ENCODE measurements around the gene AFF4.
"Not testable (repeated sequence)": the region's sequence is repeated elsewhere in the genome, so short reads cannot be mapped to it uniquely, and the experiment has no call there.

The AFF4 gene

DNA sequence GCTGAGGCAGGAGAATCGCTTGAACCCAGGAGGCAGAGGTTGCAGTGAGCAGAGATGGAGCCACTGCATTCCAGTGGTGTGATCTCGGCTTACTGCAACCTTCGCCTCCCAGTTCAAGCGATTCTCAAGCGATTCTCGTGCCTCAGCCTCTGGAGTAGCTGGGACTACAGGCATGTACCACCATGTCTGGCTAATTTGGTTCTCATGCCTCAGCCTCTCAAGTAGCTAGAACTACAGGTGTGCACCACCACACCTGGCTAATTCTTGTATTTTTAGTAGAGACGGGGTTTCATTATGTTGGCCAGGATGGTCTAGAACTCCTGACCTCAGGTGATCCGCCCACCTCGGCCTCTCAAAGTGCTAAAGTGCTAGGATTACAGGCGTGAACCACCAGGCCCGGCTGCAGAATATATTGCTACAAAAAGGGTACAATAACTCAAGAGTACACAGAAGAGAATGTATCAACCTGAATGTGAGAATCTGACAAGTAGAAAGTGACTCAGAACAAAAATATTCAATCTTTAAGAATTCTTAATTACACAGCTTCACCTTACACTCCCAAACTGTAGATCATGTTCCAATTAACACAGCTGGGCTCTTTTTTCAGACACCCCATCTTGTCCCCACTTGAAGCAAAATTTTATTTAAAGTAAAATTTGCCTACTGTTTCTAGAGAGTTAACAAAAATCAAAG, 2.2 kb downstream of the AFF4 start:
- not testable (repeated sequence) for DNase-seq (ENCODE audit: low read depth in 1 of 2, low spot score in 1 of 2)

DNA sequence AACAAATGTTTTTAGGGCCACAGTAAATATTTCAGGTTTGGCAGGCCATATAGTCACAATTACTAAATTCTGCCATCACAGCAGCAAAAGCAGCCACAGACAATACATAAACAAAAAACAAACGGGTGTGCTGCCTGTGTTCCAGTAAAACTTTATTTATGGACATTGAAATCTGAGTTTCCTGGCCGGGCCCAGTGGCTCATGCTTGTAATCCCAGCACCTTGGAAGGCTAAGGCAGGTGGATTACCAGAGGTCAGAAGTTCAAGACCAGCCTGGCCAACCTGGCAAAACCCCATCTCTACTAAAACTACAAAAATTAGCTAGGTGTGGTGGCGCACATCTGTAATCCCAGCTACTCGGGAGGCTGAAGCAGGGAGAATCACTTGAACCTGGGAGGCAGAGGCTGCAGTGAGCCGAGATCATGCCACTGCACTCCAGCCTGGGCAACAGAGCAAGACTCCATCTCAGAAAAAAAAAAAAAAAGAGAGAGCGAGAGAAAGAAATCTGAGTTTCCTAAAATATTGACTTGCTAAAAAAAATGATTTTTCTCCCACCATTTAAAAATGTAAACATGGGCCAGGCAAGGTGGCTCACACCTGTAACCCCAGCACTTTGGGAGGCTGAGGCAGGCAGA, 7.2 kb downstream of the AFF4 start:
- DNase-seq (ENCODE audit: low read depth in 1 of 2, low spot score in 1 of 2): not testable (repeated sequence)

DNA sequence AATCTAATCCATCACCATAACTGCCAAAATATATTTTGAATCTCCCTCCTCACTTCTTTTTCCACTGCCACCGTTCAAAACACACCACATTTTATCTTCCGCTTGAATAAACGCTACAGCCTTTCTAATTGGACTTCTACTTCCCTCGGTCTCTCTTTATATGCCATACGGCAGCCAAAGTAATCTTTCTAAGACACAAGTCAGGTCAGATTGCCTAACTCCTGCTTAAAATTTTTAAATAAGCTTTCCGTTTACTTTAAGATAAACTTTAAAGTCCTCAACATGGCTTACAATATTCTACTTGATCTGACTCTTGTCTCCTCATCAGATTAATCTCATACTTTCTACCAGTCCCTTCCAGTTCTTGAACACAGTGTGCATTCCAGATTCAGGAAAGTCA, 9.7 kb downstream of the AFF4 start:
- DNase-seq (ENCODE audit: low read depth in 1 of 2, low spot score in 1 of 2): no peak

DNA sequence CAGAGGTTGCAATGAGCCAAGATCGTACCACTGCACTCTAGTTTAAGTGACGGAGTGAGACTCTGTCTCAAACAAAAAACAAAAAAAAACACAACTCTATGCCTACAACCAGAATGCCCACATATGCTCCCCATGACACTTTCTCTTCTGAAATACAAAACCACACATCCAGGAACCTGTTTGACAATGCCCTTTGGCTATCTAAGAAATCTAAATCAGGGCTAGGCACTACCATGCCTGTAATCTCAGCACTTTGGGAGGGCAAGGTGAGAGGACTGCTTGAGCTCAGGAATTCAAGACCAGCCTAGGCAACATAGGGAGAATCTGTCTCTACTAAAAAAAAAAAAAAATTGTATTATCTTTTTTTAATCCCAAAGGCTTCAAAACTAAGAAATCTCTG, 10.6 kb downstream of the AFF4 start:
- no peak for DNase-seq (ENCODE audit: low read depth in 1 of 2, low spot score in 1 of 2)

DNA sequence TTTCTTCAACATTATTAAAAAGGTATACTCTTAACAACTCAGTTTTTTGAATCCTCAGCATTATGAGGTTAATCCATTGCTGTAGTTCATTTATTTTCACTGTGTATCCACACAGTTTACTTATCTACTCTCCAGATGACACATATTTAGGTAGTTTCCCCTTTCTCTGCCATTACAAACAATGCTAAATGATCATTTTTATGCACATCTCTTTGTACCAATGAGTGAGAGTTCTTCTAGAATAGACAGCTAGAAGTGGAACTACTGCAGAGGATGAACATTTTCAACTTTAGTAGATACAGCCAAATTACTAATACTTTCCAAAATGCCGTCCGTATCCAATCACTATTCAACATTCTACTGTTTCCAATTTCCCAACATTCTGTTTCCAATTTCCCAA, 11.5 kb downstream of the AFF4 start:
- no peak for DNase-seq (ENCODE audit: low read depth in 1 of 2, low spot score in 1 of 2)

DNA sequence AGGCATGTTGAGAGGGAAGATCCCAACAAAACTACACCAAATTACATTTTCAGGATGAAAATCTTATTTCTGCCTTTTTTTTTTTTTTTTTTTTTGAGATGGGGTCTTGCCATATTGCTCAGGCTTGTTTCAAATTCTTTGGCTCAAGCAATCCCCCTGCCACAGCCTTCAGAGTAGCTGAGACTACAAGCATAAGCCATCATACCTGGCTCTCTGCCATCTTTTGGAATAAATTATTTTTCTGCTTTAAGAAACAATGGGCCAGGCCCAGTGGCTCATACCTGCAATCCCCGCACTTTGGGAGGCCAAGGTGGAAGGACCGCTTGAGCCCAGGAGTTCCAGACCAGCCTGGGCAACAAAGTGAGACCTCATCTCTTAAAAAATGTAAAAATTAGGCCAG, 14.3 kb downstream of the AFF4 start:
- no peak for DNase-seq (ENCODE audit: low read depth in 1 of 2, low spot score in 1 of 2)

DNA sequence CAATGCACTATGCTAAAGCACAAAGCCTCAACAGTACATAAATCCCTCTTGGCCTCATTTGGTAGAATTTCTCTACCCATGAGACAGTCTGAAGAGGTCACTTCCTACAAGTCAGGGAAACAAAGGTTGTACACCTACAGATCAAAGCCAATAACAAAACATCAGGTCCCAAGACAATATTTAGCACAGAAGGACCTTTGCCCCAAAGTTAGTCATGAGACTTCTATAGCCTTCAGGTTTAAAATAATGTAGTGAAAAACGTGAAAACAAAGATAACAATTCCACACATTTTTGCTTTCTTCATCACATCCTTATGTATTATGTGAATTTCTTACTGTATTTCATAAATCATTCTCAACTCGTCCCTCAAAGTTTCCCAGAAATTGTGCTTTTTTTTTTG, 15.8 kb downstream of the AFF4 start:
- DNase-seq (ENCODE audit: low read depth in 1 of 2, low spot score in 1 of 2): no peak

DNA sequence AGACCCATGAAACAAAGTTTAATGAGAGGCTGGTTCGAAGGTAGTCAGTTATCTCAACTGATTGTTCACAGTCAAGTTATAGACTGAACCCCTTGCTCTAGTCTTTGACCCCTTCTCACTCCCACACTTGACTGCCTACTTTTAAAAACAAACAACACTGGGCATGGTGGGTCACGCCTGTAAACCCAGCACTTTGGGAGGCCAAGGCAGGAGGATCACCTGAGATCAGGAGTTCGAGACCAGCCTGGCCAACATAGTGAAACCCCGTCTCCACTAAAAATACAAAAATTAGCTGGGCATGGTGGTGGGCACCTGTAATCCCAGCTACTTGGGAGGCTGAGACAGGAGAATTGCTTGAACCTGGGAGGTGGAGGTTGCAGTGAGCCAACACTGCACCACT, 18.1 kb downstream of the AFF4 start:
- DNase-seq (ENCODE audit: low read depth in 1 of 2, low spot score in 1 of 2): not testable (repeated sequence)

DNA sequence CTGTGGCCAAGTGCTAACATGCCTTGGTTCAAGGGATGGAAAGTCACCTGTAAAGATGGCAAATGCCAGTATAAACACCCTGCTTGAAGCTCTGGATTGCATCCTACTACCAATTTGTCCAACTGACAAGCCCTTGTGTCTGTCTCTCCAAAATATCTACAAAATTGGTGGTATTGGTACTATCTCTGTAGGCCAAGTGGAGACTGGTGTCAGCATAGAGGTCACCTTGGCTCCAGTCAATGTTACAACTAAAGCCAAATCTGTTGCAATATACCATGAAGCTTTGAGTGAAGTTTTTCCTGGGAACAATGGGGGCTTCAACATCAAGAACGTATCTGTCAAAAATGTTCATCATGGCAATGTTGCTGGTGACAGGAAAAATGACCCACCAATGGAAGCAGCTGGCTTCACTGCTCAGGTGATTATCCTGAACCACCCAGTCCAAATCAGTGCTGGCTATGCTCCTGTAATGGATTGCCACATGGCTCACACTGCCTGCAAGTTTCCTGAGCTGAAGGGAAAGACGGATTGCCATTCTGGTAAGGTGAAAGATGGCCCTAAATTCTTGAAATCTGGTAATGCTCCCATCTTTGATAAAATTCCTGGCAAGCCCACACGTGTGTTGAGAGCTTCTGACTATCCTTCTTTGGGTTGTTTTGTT, 19.9 kb downstream of the AFF4 start:
- no peak for DNase-seq (ENCODE audit: low read depth in 1 of 2, low spot score in 1 of 2)

DNA sequence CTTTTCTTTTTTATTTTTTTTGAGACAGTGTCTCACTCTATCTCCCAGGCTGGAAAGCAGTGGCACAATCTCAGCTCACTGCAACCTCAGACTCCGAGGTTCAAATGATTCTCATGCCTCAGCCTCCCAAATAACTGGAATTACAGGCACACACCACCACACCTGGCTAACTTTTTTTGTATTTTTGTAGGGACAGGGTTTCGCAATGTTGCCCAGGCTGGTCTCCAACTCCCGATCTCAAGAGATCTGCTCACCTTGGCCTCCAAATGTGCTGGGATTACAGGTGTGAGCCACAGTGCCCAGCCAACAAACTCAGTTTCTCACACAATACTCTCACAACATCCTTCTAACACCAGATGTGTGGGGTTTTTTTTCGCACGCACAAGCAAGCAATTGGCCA, 22.1 kb downstream of the AFF4 start:
- no peak for DNase-seq (ENCODE audit: low read depth in 1 of 2, low spot score in 1 of 2)

DNA sequence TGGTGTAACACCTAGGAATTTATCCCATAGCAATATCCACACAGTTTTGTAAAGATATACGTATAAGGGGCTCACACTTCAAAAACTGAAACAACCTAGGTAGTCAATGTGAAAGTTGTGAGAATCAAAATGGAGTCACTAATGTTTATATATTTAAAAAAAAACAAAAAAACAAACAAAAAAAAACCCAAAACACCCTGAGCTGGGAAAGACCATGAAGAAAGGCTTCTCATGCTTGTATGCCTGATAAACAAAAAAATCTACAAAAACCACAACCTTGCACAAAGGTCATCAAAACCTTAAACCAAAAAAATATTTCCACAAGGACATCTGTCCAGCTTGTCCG, 35.4 kb downstream of the AFF4 start:
- no peak for DNase-seq (ENCODE audit: low read depth in 1 of 2, low spot score in 1 of 2)

DNA sequence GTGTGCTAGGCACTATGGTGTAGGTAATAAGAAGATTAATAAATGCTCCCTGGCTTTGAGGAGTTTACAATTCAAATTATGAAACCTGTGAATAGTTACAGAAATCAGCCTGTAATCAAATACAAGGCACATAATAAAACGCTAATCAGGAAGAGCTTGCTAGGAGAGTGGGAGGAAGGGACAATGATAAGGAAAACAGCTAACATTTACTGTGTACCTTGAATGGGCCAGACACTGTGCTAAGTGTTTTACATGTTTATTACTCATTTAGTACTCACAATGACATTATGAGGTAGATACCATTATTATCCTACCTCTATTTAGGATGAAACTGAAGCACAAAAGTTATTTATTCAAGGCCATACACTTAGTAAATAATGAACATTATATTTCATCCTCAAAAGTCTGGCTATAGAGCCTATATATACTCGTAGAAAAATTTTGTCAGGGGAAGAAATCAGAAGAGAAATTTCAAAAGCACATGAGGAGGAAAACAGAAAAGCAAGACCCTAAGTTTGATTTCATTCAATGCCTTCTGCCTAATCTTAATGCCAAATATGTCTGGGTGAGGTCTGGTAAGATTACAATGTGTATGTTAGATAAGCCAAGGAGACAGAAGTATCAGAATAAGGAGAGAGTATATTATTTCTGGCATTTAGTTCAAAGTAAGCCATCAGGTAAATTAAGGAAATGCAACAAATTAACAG, 35.9 kb downstream of the AFF4 start:
- DNase-seq (ENCODE audit: low read depth in 1 of 2, low spot score in 1 of 2): no peak

DNA sequence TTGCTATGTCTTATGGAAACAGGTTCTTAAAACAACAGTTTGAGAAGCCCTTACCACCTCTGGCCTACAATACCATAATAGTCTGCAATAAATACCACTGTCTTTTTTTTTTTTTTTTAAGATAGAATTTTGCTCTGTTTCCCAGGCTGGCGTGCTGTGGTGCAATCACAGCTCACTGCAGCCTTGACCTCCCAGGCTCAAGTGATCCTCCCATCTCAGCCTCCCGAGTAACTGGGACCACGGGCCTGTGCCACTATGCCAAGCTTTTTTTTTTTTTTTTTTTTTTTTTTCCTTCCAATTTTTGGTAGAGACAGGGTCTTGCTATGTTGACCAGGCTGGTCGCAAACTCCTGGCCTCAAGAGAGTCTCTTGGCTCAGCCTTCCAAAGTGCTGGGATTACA, 37.0 kb downstream of the AFF4 start:
- no peak for DNase-seq (ENCODE audit: low read depth in 1 of 2, low spot score in 1 of 2)

DNA sequence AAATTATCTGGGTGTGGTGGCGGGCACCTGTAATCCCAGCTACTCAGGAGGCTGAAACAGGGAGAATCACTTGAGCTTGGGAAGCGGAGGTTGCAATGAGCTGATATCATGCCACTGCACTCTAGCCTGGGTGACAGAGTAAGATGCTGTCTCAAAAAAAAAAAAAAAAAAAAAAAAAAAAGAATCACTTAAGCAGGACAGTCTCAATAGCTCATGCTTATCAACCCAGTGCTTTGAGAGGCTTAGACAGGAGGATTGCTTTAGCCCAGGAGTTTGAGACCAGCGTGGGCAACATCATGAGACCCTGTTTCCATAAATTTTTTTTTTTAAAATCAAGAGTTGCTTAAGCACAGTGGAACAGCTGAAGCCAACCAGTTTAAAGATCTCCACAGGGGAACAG, 47.3 kb downstream of the AFF4 start:
- DNase-seq (ENCODE audit: low read depth in 1 of 2, low spot score in 1 of 2): no peak

DNA sequence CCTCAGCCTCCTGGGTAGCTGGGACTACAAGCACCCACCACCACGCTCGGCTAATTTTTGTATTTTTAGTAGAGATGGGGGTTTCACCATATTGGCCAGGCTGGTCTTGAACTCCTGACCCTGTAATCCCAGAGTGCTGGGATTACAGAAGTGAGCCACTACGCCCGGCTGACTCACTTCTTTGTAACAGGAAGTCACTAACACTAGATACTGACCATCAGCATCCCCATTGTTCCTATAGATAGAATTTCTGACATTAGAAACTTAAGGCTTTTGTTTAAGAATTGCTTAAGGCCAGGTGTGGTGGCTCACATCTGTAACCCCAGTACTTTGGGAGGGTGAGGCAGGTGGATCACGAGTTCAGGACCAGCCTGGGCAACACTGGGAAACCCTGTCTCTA, 47.8 kb downstream of the AFF4 start:
- no peak for DNase-seq (ENCODE audit: low read depth in 1 of 2, low spot score in 1 of 2)

DNA sequence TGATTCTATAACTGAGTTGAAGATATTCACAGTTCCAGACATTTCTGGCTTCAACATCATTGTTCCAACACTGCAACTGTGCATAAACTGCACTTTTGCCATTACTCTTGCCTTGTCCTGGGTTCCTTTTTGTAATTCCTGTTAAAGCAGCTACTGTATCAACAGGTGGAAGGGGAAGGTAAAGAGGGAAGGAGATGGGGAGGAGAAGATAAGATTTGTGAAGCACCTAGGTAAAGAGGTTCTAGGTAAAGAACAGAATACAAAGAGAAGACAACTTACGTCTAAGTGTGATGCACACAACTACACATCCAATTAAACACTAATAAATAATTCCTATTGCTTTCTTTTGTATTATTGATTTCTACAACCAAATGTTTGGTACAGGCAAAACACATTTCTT, 53.7 kb downstream of the AFF4 start:
- no peak for DNase-seq (ENCODE audit: low read depth in 1 of 2, low spot score in 1 of 2)

DNA sequence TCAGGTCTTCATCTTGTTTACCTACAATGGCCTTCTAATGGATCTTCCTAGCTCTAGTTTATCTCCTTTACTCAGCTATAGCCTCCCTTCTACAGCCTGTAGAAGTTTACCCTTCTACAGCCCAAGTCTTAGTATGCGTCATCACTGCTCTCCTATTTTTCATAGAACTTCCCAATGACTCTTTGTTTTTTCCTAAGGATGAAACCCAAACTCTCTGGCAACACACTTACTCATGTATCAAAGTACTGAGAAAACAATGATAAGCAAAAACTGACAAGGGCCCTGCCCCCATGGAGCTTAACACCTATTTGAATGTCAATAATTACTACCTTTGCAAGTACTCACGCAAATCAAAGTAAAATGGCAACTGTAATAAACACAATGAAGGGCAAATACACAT, 56.3 kb downstream of the AFF4 start:
- DNase-seq (ENCODE audit: low read depth in 1 of 2, low spot score in 1 of 2): no peak

DNA sequence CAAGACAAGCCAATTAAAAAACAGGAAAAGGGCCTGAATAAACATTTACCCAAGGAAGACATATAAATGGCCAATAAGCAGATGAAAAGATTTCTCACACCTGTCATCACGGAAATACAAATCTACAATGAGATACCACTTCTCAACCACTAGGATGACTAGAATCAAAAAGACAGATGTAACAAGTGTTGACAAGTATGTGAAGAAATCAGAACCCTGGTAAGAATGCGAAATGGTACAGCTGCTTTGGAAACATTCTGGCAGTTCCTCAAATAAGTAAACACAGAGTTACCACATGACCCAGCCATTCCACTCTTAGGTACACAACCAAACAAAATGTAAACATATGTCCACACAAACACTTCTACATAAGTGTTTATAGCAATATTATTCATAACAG, 57.5 kb downstream of the AFF4 start:
- no peak for DNase-seq (ENCODE audit: low read depth in 1 of 2, low spot score in 1 of 2)

DNA sequence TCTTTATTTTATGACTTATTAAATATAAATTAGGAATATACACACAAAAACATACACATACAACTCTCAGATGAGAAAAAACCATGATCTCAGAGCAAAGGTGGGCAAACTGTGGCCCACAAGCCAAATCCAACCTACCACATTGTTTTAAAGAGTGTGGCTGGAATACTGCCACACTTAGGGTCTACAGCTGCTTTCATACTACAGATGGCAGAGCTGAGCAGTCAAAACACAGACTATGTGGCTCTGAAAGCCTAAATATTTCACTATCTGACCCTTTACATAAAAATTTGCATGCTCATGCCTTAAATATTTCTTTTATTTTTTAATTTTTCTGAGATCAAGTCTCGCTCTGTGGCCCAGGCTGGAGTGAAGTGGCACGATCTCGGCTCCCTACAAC, 61.7 kb downstream of the AFF4 start:
- no peak for DNase-seq (ENCODE audit: low read depth in 1 of 2, low spot score in 1 of 2)

DNA sequence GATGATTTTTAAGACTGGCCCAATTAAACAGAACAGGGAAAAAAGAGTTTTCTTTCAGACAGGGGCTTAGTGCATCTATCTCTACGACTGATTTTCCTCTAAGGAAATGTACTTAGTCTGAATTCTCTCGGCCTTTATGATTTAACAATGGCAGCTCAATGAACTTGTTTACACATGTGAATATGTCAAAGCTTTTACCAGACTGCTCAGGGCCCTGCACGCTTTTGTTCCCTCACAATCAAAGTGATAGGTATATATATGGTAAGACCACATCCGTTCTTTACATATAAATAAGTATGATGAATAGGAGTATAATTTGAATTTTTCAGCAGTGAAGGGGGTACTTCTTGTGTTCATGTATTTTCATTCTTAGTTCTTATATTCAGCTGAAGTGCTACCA, 62.4 kb downstream of the AFF4 start:
- DNase-seq (ENCODE audit: low read depth in 1 of 2, low spot score in 1 of 2): no peak

DNA sequence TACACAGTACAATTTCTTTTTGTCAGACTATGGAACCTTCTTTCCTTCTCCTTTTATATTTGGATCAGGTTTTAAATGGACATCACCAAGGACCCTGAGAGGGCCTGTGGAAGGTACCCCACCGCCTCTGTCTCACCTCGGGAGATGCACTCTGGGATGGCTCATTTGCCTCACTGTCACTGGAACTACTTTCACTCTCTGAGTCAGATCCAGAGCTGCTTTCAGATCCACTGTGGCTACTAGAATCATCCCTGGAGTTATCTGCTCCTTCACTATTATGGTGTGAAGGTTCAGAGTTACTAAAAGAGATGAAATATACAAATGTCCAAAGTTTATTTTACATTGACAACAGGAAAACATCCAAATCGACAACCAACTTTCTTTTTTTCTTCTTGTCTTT, 65.3 kb downstream of the AFF4 start:
- no peak for DNase-seq (ENCODE audit: low read depth in 1 of 2, low spot score in 1 of 2)

DNA sequence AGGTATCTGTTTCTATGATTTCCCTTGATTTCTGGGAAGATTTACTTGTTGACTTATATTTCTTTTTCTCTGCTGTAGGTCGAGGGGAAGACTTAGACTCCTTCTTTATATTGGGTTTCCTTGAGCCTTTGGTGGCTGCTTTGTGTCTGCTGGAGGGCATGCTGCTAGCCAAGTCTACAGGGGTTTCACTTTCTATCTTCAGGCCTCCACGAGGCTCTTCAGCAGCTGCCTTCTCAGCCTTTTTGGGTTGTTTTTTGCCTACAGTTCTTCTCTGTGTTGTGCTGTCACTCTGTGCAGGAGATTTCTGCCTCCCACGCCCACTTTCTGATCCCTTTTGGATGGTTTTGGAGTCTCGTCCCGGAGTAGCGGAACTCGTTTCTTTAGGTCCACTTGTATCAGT, 66.7 kb downstream of the AFF4 start:
- DNase-seq (ENCODE audit: low read depth in 1 of 2, low spot score in 1 of 2): no peak
